Neural progenitor cell (in vitro differentiated cells): ENCODE data around the gene ZMYND8.

Experiments
- EZH2 ChIP-seq: fragments of 200-600 bp; sonication (generic); IDR thresholded peaks from 2 replicates; pipeline ENCODE4 v1.6.1; 2017; ENCODE audit warnings: antibody characterized with exemption, mild to moderate bottlenecking, moderate library complexity
- TF ChIP-seq, protein P1 (sequence below): fragments of 200-600 bp; sonication (generic); IDR thresholded peaks from 2 replicates; pipeline ENCODE4 v1.5.1; 2017; ENCODE audit warnings: antibody characterized with exemption, mild to moderate bottlenecking

DNA sequence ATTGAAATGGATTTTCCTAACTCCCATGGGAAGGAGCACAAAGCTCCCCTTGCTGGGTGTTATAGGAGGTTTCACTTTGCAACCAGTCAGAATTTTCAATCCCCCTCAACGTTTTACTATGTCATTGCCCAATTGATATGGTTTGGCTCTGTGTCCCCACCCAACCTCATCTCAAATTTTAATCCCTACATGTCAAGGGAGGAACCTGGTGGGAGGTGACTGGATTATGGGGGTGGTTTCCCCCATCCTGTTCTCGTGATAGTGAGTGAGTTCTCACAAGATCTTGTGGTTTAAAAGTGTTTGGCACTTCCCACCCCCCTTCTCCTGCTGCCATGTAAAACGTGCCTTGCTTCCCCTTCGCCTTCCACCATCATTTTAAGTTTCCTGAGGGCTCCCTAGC is 62.9 kb downstream of the ZMYND8 start:
- TF ChIP-seq, protein P1, sequence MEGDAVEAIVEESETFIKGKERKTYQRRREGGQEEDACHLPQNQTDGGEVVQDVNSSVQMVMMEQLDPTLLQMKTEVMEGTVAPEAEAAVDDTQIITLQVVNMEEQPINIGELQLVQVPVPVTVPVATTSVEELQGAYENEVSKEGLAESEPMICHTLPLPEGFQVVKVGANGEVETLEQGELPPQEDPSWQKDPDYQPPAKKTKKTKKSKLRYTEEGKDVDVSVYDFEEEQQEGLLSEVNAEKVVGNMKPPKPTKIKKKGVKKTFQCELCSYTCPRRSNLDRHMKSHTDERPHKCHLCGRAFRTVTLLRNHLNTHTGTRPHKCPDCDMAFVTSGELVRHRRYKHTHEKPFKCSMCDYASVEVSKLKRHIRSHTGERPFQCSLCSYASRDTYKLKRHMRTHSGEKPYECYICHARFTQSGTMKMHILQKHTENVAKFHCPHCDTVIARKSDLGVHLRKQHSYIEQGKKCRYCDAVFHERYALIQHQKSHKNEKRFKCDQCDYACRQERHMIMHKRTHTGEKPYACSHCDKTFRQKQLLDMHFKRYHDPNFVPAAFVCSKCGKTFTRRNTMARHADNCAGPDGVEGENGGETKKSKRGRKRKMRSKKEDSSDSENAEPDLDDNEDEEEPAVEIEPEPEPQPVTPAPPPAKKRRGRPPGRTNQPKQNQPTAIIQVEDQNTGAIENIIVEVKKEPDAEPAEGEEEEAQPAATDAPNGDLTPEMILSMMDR = no peak
- TF ChIP-seq EZH2 = no peak
